ENCODE measurements around the gene MINDY4B.

Gene MINDY4B

DNA sequence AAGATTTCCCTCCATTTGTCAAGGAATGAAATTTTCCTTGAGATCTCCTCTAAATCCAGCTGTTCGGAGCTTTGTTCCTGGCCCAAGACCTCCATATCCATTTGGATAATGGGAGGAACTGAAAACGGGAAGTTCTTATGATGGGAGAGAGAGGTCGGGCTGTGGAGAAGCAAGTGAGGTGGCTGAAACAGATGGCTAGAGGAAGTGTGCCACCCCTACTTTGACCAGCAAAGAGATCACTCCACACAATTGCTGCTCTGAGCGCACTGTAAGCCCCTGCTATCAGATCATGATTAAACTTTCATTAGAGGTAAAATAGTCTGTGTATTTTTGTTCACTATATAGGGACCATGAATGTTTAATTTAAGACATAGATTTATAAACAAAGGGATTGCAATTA, at the start of gene MINDY4B:
Gene MINDY4B, minus strand, starts transcription at position 101 of the 400 bp plus-strand sequence. Its CDS starts 0 bp downstream, at position 101.
- DNase-seq (ENCODE audit: low spot score) = no peak
- in situ Hi-C loops (cut with MboI; ENCODE audit: low pct_unique_long_range_greater_than_20kb, low sequenced_read_pairs, unreplicated experiment) = no loop called here
- TF ChIP-seq, protein P1, sequence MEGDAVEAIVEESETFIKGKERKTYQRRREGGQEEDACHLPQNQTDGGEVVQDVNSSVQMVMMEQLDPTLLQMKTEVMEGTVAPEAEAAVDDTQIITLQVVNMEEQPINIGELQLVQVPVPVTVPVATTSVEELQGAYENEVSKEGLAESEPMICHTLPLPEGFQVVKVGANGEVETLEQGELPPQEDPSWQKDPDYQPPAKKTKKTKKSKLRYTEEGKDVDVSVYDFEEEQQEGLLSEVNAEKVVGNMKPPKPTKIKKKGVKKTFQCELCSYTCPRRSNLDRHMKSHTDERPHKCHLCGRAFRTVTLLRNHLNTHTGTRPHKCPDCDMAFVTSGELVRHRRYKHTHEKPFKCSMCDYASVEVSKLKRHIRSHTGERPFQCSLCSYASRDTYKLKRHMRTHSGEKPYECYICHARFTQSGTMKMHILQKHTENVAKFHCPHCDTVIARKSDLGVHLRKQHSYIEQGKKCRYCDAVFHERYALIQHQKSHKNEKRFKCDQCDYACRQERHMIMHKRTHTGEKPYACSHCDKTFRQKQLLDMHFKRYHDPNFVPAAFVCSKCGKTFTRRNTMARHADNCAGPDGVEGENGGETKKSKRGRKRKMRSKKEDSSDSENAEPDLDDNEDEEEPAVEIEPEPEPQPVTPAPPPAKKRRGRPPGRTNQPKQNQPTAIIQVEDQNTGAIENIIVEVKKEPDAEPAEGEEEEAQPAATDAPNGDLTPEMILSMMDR (IDR thresholded peaks at IDR 0.05; ENCODE audit: extremely low read depth, insufficient read depth, missing control alignments) = no peak

DNA sequence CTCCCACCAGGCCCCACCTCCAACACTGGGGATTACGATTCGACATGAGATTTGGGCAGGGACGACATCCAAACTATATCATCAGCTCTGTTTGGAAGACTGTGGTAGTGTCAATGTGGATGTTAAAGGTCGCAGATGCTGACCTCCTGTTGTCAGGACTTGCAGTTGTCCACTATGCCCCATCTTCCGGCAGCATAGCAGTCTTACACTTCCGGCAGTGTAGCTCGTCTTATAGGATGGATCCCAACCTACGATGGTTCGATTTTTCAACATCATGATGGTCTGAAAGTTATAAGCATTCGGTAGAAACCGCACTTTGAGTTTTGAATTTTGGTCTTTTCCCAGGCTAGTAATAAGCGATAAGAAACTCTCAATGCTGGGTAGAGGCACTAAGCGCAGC, 46.7 kb upstream of the MINDY4B start:
- TF ChIP-seq, protein P1 (IDR thresholded peaks at IDR 0.05; ENCODE audit: extremely low read depth, insufficient read depth, missing control alignments) = no peak
- in situ Hi-C loops (cut with MboI; ENCODE audit: low pct_unique_long_range_greater_than_20kb, low sequenced_read_pairs, unreplicated experiment) = no loop called here
- DNase-seq (ENCODE audit: low spot score) = no peak

DNA sequence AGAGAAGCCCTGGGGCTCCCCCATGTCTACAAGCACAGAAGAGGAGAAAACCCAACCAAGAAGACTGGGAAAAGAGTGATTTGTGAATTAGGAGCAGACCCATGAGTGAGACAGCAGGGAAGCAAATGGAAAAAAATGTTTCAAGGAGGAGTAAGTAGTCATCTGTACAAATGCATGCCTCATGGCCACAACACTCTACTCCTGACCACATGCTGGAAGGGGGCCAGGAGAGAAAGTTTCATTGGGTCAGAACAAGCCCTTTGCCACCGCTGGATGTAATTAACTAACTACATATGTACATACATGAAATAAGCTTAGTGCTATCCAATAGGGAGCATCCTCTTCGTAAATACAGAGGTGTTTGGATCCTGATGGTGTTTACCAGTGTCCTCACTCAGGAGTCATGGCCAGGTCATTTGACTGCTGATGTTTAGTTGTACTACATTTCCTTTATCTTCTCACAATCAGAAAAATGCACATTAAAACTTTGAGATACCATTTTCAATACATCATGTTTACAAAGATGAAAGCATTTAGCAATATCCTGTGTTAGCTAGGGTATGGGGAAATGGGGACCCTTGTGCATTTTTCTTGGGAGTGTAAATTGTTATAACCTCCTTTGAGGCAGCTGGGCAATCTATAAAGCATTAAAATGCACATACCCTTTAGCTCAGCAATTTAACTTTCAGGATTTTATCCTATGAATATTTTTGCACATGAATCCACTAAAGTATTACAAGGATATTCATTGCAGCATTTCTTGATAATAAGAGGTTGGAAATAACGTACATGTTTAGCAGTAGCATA, 40.2 kb upstream of the MINDY4B start:
- in situ Hi-C loops (cut with MboI; ENCODE audit: low pct_unique_long_range_greater_than_20kb, low sequenced_read_pairs, unreplicated experiment) = no loop called here
- no peak for DNase-seq (ENCODE audit: low spot score)
- TF ChIP-seq, protein P1 (IDR thresholded peaks at IDR 0.05; ENCODE audit: extremely low read depth, insufficient read depth, missing control alignments) = no peak

DNA sequence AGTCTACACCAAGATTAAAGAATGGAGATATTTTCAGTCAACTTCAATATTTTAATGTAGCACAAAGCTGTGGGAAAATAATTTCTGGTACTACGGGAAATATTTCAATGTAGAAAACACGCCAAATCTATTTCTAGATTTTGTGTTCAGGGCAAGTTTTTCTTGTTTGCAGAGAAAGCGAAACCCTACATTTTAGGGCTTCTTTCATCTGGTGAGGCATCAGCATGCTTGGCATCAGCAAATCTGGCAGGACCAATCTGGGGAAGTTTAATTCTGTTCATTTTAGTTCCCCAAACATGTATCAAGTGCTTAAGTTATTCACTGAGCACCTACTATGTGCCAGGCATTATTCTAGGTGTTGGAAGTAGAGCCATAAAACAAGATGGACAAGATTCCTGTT, 37.0 kb upstream of the MINDY4B start:
- in situ Hi-C loops (cut with MboI; ENCODE audit: low pct_unique_long_range_greater_than_20kb, low sequenced_read_pairs, unreplicated experiment) = no loop called here
- DNase-seq (ENCODE audit: low spot score) = no peak
- TF ChIP-seq, protein P1 (IDR thresholded peaks at IDR 0.05; ENCODE audit: extremely low read depth, insufficient read depth, missing control alignments) = no peak

DNA sequence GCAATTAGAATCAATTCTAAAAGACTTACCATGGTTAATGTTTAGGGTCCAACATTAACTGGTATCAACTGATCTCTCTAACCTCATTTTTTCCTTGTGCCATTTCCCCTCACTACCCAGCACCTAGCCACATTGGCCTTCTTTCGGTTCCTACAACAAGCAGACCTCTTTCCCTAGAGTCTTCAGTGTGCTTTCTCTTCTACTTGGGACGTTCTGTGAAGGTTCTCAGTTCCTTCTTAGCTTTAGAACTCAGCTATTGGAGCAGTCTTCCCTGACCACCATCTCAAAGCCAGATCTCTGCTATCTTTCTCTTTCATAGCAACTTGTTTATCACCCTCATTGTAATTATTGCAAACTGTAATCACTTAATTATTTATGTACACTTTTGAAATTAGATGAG, 31.5 kb upstream of the MINDY4B start:
- TF ChIP-seq, protein P1 (IDR thresholded peaks at IDR 0.05; ENCODE audit: extremely low read depth, insufficient read depth, missing control alignments) = no peak
- in situ Hi-C loops (cut with MboI; ENCODE audit: low pct_unique_long_range_greater_than_20kb, low sequenced_read_pairs, unreplicated experiment) = no loop called here
- DNase-seq (ENCODE audit: low spot score) = no peak

DNA sequence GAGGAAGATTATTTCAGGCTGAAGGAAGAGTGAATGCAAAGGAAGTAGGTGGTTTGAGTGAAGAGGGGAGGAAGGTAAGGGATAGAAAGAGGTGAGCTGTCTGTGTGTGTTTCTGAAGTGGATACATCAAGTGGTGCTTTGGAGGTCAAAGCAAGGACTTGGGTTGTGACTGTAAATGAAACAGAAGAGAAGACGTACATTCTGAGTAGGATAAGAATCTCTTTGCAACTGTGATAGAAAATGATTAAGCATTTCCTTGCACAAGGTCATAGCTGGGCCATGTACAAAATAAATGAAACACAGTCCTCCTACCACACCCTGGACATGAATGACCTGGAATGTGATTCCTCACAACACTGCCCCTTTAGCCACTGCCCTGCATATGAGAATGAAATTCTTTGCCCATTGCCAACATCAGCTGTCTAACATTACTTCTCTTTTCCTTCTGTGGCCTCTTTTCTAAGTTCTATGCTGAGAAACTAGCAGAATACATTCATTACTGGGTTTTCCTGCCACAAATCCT, 28.3 kb upstream of the MINDY4B start:
- TF ChIP-seq, protein P1 (IDR thresholded peaks at IDR 0.05; ENCODE audit: extremely low read depth, insufficient read depth, missing control alignments) = no peak
- in situ Hi-C loops (cut with MboI; ENCODE audit: low pct_unique_long_range_greater_than_20kb, low sequenced_read_pairs, unreplicated experiment) = no loop called here

More for the DNA sequence above, 28.3 kb upstream of the MINDY4B start:
- DNase-seq (ENCODE audit: low spot score) = no peak

All from GM13977 (cell line).